ENCODE results near the gene ZNF343. TPM values are rescaled to one million over a fixed set of nuclear protein-coding genes. Genes with fewer than 3 reads are reported as not detected.

The ZNF343 gene
- total and polyA plus RNA-seq, 10 of the 15 experiments (the other 5 are each of a cell fraction or from before 2014, with no cell fraction given) = 1.3 to 11.1 (median 9.0) TPM

DNA sequence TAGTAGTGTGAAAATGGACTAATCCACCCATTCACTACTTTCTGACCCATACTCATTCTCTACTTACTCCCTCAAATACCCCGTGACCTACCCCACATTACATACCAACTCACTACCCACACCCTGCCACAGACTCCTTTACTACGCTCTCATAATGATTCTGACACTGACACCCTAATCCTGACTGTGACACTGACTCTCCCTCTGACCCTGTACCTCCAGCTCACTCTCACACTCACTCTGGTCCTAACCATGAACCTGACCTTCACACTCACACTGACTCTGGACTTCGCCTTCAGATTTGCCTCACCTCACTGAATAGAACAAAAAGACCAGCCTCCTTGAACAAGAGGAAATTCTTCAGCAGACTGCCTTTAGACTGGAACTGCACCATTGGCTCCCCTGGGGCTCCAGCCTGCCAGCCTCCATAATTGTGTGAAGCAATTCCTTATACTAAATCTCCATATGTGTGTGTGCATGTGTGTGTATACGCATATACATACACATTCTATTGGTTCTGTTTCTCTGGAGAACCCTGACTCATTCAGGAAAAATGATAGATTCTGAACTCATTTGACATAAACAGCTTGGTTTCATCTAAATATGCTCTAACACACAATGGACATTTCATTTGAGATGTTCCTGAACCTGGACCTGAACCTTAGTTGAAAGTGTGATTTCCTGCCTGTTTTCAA lies 10.5 kb upstream of the ZNF343 start:
- ATAC-seq = no peak
- H3K4me3 ChIP-seq = no peak overlapping the region
- no peak for FAIRE-seq
- H3K4me2 ChIP-seq (ENCODE audit: control insufficient read depth, insufficient read depth) = no peak overlapping the region
- in situ Hi-C loops (cut with MboI) = no loop called here
- no peaks in the 10 kb centered on the region for H3K79me2 ChIP-seq (ENCODE audit: control insufficient read depth, insufficient read depth, low read length)
- no peaks in the 10 kb centered on the region for H3K9me3 ChIP-seq (replicated peaks; ENCODE audit: control insufficient read depth, insufficient read depth, low read length)
- ChIA-PET CTCF (interaction anchor here (1.1 to 5.4 kb wide), 11 partner anchors 10 to 482 kb away, joined by 3 to 86 read pairs (median 5); partner anchors contain the start of gene ZNF343), SMC1A (ENCODE audit: uncharacterized antibody, unreplicated experiment) (interaction anchor here (1.1 kb wide), 1 partner anchor 11 kb away, joined by 3 read pairs; the partner anchor contains the start of gene ZNF343), RAD21 (ENCODE audit: unreplicated experiment) (no interaction called here), POLR2A (interaction anchor here (1.2 kb wide), 1 partner anchor 133 kb away, joined by 4 read pairs; the partner anchor contains the start of gene NOP56)
- intact Hi-C loops (cut with micrococcal nuclease; ENCODE audit: unreplicated experiment) = no loop called here
- TF ChIP-seq ZBTB4 (CRISPR knock-in tag; IDR thresholded peaks at IDR 0.05) (no peak), YBX1 (IDR thresholded peaks at IDR 0.05) (no peak), DPF2 (IDR thresholded peaks at IDR 0.05) (no peak), CHD2 (IDR thresholded peaks at IDR 0.05; ENCODE audit: borderline replicate concordance, low read depth, low read length) (no peak), NBN (IDR thresholded peaks at IDR 0.05) (no peak), PAX5 (IDR thresholded peaks at IDR 0.05; ENCODE audit: borderline replicate concordance, low read depth, low read length) (no peak), HCFC1 (IDR thresholded peaks at IDR 0.05; ENCODE audit: low read length) (no peak), E2F8 (IDR thresholded peaks at IDR 0.05; ENCODE audit: low read depth, partially characterized antibody) (no peak)
- TF ChIP-seq, protein P1, sequence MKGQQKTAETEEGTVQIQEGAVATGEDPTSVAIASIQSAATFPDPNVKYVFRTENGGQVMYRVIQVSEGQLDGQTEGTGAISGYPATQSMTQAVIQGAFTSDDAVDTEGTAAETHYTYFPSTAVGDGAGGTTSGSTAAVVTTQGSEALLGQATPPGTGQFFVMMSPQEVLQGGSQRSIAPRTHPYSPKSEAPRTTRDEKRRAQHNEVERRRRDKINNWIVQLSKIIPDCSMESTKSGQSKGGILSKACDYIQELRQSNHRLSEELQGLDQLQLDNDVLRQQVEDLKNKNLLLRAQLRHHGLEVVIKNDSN (IDR thresholded peaks at IDR 0.05; ENCODE audit: borderline replicate concordance, extremely low read length, insufficient read depth, low read depth, low read length) = no peak
- TF ChIP-seq, protein P2, sequence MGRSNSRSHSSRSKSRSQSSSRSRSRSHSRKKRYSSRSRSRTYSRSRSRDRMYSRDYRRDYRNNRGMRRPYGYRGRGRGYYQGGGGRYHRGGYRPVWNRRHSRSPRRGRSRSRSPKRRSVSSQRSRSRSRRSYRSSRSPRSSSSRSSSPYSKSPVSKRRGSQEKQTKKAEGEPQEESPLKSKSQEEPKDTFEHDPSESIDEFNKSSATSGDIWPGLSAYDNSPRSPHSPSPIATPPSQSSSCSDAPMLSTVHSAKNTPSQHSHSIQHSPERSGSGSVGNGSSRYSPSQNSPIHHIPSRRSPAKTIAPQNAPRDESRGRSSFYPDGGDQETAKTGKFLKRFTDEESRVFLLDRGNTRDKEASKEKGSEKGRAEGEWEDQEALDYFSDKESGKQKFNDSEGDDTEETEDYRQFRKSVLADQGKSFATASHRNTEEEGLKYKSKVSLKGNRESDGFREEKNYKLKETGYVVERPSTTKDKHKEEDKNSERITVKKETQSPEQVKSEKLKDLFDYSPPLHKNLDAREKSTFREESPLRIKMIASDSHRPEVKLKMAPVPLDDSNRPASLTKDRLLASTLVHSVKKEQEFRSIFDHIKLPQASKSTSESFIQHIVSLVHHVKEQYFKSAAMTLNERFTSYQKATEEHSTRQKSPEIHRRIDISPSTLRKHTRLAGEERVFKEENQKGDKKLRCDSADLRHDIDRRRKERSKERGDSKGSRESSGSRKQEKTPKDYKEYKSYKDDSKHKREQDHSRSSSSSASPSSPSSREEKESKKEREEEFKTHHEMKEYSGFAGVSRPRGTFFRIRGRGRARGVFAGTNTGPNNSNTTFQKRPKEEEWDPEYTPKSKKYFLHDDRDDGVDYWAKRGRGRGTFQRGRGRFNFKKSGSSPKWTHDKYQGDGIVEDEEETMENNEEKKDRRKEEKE (IDR thresholded peaks at IDR 0.05) = no peak
- no peak overlapping the region for H3K27ac ChIP-seq (ENCODE audit: control insufficient read depth, insufficient read depth)
- H3K9ac ChIP-seq (ENCODE audit: control insufficient read depth, insufficient read depth, low read length) = no peak overlapping the region
- peaks cover 0 to 4% of the 10 kb centered on the region in 2 experiments; a peak in 3 of 4 replicates for H3K27me3 ChIP-seq (replicated peaks in 1 of 2; ENCODE audit: control insufficient read depth in 2 of 2, insufficient read depth in 2 of 2, low read length in 1 of 2)
- 72% methylated on average over 4 of the region's 4 CpGs for WGBS (ENCODE audit: insufficient coverage, insufficient replicate concordance, low lambda C conversion rate, missing lambda C conversion rate)
- no peaks in the 10 kb centered on the region for H4K20me1 ChIP-seq (ENCODE audit: control insufficient read depth, insufficient read depth)
- DNase-seq (ENCODE audit: low read depth, low spot score) = no peak
- H2AFZ ChIP-seq (ENCODE audit: control insufficient read depth, low read depth, low read length) = no peak overlapping the region
- BruUV-seq (replicated peaks) = no TSS peak
- H3K36me3 ChIP-seq (ENCODE audit: control insufficient read depth in 2 of 2, insufficient read depth in 2 of 2, low read length in 1 of 2) = no peaks in the 10 kb centered on the region
- no peaks in the 10 kb centered on the region for H3K4me1 ChIP-seq (ENCODE audit: control insufficient read depth, insufficient read depth, low read length)
